Muscle layer of colon (tissue), 2 donors: ENCODE data around the gene PDE6G.

Experiments
- H3K27ac ChIP-seq: one replicate; pipeline ENCODE4 v1.7.0; 2013; ENCODE audit warnings: low read depth, mild to moderate bottlenecking, low read length, moderate library complexity
- H3K27me3 ChIP-seq, 2 donors: one replicate each; pipeline ENCODE4 v1.7.0; 2013; ENCODE audit warnings: low read length in 2 of 2, mild to moderate bottlenecking in 2 of 2; ENCODE audit not compliant: insufficient read depth in 2 of 2, control insufficient read depth in 1 of 2
- H3K36me3 ChIP-seq: one replicate; pipeline ENCODE4 v1.7.0; 2013; ENCODE audit warnings: mild to moderate bottlenecking, low read length; ENCODE audit not compliant: insufficient read depth
- H3K4me1 ChIP-seq: one replicate; pipeline ENCODE4 v1.7.0; 2013; ENCODE audit warnings: mild to moderate bottlenecking, low read length; ENCODE audit not compliant: insufficient read depth
- H3K4me3 ChIP-seq, 2 donors: one replicate each; pipeline ENCODE4 v1.7.0; 2013; ENCODE audit warnings: low read length in 2 of 2, low read depth in 1 of 2, mild to moderate bottlenecking in 1 of 2, moderate library complexity in 1 of 2
- H3K9ac ChIP-seq: one replicate; pipeline ENCODE4 v1.7.0; 2013; ENCODE audit warnings: low read length
- H3K9me3 ChIP-seq: one replicate; pipeline ENCODE4 v1.7.0; 2013; ENCODE audit warnings: mild to moderate bottlenecking, low read length
- donor health status: abdominal sarcoma.
- donor health status: Adenocarcinoma of cecum.

Gene PDE6G

DNA sequence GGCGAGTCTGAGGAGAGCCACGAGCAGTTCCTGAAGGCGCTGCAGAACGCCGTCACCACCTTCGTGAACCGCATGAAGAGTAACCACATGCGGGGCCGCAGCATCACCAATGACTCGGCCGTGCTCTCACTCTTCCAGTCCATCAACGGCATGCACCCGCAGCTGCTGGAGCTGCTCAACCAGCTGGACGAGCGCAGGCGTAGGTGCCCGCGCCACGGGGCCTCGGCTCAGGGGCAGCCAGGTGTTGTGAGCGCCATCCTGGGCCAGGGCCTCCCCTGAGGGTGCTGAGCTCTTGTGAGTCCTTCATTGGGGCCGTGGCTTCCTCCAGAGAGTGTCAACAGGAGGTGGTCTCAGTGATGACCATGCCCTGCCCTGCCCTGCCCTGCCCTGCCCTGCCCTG is 39.5 kb upstream of the PDE6G start:
- Histone ChIP-seq H3K36me3 (peaks cover 50% of the 10 kb centered on the region), H3K27ac (no peak overlapping the region), H3K9me3 (no peaks in the 10 kb centered on the region), H3K4me3 (no peak overlapping the region), H3K27me3 (no peaks in the 10 kb centered on the region), H3K4me1 (no peaks in the 10 kb centered on the region), H3K9ac (no peak overlapping the region)

DNA sequence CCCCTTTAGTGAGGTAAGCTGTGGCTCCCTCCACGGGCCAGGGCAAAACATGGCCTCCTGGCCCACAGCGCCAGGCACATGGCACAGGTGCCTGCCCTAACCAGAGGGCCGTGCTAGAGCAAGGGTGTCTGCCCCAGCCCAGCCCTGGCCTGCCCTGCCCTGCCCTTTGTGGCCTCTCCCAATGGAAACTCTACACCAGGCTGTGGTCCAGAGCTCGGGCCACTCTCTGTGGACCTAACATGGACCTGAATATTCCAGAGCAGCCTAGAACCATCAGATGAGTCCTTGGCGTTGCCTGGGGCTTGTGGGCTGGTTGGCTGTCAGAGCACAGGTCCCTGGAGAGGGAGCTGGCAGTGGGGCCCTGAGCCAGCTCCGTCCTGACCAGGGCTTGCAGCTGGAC is 38.9 kb upstream of the PDE6G start:
- Histone ChIP-seq H3K4me1 (no peaks in the 10 kb centered on the region), H3K36me3 (peaks cover 50% of the 10 kb centered on the region), H3K9me3 (no peaks in the 10 kb centered on the region), H3K27ac (no peak overlapping the region), H3K4me3 (no peak overlapping the region), H3K27me3 (no peaks in the 10 kb centered on the region), H3K9ac (no peak overlapping the region)

DNA sequence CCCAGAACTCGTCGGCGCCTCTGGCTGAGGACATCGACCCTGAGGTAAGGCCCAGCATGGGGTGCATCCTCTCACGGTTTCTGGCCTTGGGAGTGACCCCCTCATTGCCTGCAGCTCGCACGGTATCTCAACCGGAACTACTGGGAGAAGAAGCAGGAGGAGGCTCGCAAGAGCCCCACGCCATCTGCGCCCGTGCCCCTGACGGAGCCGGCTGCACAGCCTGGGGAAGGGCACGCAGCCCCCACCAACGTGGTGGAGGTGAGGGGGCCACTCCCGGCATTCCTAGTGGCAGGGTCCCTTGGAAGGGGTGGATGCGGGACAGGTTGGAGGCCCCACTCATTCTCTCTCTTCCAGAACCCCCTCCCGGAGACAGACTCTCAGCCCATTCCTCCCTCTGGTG is 38.5 kb upstream of the PDE6G start:
- Histone ChIP-seq H3K4me1 (no peaks in the 10 kb centered on the region), H3K4me3 (no peak overlapping the region), H3K36me3 (peaks cover 50% of the 10 kb centered on the region), H3K27me3 (no peaks in the 10 kb centered on the region), H3K27ac (no peak overlapping the region), H3K9ac (no peak overlapping the region), H3K9me3 (no peaks in the 10 kb centered on the region)

GRCh38 chr17:81693509-81694210 is 37.3 kb upstream of the PDE6G start:
- H3K27ac ChIP-seq, result no peak overlapping the region
- H3K9ac ChIP-seq, result no peak overlapping the region
- no peaks in the 10 kb centered on the region for H3K27me3 ChIP-seq
- no peaks in the 10 kb centered on the region for H3K9me3 ChIP-seq
- peaks cover 56% of the 10 kb centered on the region for H3K36me3 ChIP-seq
- H3K4me3 ChIP-seq, result no peak overlapping the region
- H3K4me1 ChIP-seq, result no peaks in the 10 kb centered on the region

GRCh38 chr17:81691608-81692007 is 35.3 kb upstream of the PDE6G start:
- Histone ChIP-seq H3K4me1 (no peaks in the 10 kb centered on the region), H3K9ac (no peak overlapping the region), H3K36me3 (peaks cover 54% of the 10 kb centered on the region), H3K27ac (no peak overlapping the region), H3K4me3 (no peak overlapping the region), H3K9me3 (no peaks in the 10 kb centered on the region), H3K27me3 (no peaks in the 10 kb centered on the region)

GRCh38 chr17:81691196-81691595 is 34.9 kb upstream of the PDE6G start:
- H3K27ac ChIP-seq, result no peak overlapping the region
- peaks cover 57% of the 10 kb centered on the region for H3K36me3 ChIP-seq
- H3K4me1 ChIP-seq, result no peaks in the 10 kb centered on the region
- H3K9me3 ChIP-seq, result no peaks in the 10 kb centered on the region
- H3K9ac ChIP-seq, result no peak overlapping the region
- H3K27me3 ChIP-seq, result no peaks in the 10 kb centered on the region
- H3K4me3 ChIP-seq, result no peak overlapping the region

DNA sequence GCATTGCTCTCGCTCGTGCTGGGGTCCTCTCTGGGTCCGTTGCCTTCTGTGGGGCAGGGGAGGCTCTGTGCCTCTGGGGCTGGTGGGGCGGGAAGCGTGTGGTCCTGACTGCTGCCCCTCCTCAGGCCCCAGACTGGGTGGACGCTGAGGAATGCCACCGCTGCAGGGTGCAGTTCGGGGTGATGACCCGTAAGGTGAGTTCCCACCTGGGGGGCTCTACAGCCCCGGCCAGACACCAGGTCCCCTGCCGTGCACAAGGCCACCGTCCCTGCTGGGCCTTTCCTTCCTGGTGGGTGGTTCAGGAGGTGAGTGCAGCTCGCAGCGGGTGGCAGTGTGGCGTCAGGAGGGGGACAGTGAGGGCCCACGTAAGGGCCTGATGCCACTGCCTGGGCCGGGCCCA is 34.2 kb upstream of the PDE6G start:
- H3K36me3 ChIP-seq, result peaks cover 60% of the 10 kb centered on the region
- no peak overlapping the region for H3K4me3 ChIP-seq
- H3K4me1 ChIP-seq, result peaks cover 4% of the 10 kb centered on the region
- H3K9ac ChIP-seq, result no peak overlapping the region
- no peaks in the 10 kb centered on the region for H3K27me3 ChIP-seq
- no peak overlapping the region for H3K27ac ChIP-seq
- no peaks in the 10 kb centered on the region for H3K9me3 ChIP-seq

DNA sequence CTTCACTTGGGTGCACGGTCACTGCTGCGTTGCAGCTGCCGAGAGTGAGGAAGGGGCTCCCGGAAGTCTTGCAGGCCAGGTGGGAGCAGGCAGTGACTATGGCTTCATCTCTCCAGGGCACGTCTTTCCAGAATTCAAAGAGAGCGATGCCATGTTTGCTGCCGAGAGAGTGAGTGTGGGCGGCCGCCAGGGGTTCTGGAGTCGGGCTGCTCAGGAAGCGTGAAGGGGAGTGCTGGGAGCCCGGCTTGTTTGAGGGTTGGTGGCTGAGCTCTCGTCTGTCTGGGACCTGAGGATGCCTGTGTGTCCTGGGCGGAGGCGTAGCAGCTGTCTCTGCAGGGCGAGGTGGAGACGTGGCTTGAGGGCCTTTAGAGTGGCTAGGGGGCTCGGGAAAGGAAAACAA is 33.7 kb upstream of the PDE6G start:
- Histone ChIP-seq H3K27me3 (no peaks in the 10 kb centered on the region), H3K4me3 (no peak overlapping the region), H3K36me3 (peaks cover 56% of the 10 kb centered on the region), H3K4me1 (peaks cover 9% of the 10 kb centered on the region), H3K9ac (no peak overlapping the region), H3K9me3 (no peaks in the 10 kb centered on the region), H3K27ac (no peak overlapping the region)

DNA sequence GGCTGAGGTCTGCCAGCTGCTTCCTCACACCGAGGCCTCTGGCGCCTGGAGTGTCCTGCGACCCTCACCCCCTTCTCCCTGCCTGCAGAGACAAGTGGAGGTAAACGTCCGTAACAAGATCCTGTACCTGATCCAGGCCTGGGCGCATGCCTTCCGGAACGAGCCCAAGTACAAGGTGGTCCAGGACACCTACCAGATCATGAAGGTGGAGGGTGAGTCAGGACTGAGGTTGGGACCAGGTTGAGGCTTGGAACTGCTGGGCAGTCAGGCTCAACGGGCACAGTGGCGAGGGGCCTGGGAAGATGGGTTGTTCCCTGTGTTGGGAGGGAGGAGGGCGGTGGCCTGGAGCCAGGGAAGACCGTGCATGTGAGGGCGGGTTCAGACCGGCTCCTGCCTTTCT is 32.3 kb upstream of the PDE6G start:
- Histone ChIP-seq H3K27ac (no peak overlapping the region), H3K4me1 (peaks cover 15% of the 10 kb centered on the region), H3K9me3 (no peaks in the 10 kb centered on the region), H3K27me3 (no peaks in the 10 kb centered on the region), H3K4me3 (no peak overlapping the region), H3K36me3 (peaks cover 47% of the 10 kb centered on the region), H3K9ac (no peak overlapping the region)

DNA sequence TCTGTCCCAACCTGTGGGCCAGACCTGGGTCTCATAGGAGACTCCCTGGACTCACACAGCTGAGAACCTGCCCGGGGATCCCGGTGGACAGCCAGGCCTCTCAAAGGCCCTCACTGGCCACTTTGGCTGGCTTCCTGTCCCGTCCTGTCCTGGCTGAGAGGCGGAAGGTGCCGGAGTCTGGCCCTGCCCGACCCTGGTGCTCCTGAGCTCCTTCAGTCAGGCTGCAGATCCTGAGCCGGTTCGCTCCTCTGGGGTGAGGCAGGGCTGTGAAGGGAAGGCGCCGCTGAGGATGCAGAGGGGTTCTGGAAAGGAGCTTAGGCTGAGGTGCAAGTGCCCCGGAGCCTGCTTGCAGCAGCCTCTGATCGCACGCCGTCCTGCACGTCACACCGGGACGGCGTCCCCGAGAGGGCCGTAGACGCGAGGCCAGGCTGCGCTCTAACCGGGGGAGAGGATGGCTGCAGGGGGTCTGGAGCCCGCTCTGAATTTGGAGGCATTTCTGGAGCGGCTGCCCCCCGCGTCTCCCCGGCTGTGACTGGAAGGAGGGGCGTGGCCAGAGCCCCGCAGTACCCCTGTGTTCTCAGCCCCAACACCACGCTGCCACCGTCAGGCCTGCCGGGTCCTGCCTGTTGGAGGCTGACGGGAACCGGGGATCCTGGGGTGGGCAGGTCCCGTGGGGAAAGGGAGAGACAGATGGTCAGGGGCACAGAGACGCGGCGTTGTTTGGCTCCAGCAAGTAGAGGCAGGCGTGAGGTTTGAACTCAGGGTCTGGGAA is 31.6 kb upstream of the PDE6G start:
- no peak overlapping the region for H3K4me3 ChIP-seq
- H3K4me1 ChIP-seq, result peaks cover 15% of the 10 kb centered on the region
- H3K9ac ChIP-seq, result no peak overlapping the region
- H3K27me3 ChIP-seq, result no peaks in the 10 kb centered on the region
- H3K9me3 ChIP-seq, result no peaks in the 10 kb centered on the region
- peaks cover 47% of the 10 kb centered on the region for H3K36me3 ChIP-seq
- no peak overlapping the region for H3K27ac ChIP-seq

- Histone ChIP-seq H3K36me3 (peaks cover 38% of the 10 kb centered on the region), H3K27ac (no peak overlapping the region), H3K9ac (no peak overlapping the region), H3K27me3 (no peaks in the 10 kb centered on the region), H3K9me3 (no peaks in the 10 kb centered on the region), H3K4me3 (no peak overlapping the region), H3K4me1 (peaks cover 22% of the 10 kb centered on the region)
Measured at GRCh38 chr17:81686614-81687013, 30.3 kb upstream of the PDE6G start.

DNA sequence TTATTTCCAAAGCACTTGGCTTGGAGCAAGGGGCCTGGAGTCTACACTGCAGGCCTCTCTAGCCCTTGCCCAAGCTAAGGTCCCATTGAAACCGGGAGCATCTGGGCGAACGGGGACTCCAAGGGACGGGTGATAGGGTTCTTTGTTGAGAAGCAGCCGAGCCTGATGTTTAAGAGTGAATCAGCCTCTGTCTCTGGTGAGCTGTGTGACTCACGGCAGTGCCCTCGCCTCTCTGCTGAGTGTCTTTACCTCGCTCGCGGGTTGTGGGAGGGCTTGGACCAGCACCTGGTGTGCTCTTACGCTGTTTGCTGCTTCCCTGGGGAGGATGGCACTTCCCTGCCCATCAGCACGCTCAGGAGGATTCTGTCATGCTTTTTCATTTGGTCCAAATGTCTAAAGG is 28.8 kb upstream of the PDE6G start:
- Histone ChIP-seq H3K4me1 (peaks cover 22% of the 10 kb centered on the region), H3K9me3 (no peaks in the 10 kb centered on the region), H3K27me3 (no peaks in the 10 kb centered on the region), H3K4me3 (peak overlapping the region in 1 of 2 donors; percentile 82), H3K36me3 (peaks cover 34% of the 10 kb centered on the region), H3K9ac (peak overlapping the region; percentile 51), H3K27ac (no peak overlapping the region)
